Body of pancreas (tissue), 4 donors: ENCODE results near the gene ZSCAN10. TPM values are rescaled to one million over a fixed set of nuclear protein-coding genes. Genes with fewer than 3 reads are reported as not detected.

Experiments used
- ATAC-seq: fragments of 150-250 bp; one replicate; pipeline ENCODE4 v1.9.1; 2016
- DNase-seq, 4 donors: peaks; one replicate each; pipeline ENCODE4 v3.0.0-alpha.2; 2019
- H3K27ac ChIP-seq, 4 donors: fragments of 200-600 bp; sonication (generic); 1 replicate in 3 of 4; 2 replicates in 1 of 4; pipeline versions ENCODE4 v1.5.1 to v1.6.1; 2016 to 2019; ENCODE audit warnings: mild to moderate bottlenecking in 1 of 4, mixed read lengths in 1 of 4, moderate library complexity in 1 of 4
- H3K27me3 ChIP-seq, 2 donors: fragments of 200-600 bp; sonication (generic); one replicate each; pipeline ENCODE4 v1.6.0; 2016; ENCODE audit warnings: mild to moderate bottlenecking in 1 of 2
- H3K36me3 ChIP-seq, 2 donors: fragments of 200-600 bp; sonication (generic); replicated peaks in 1 of 2; 2 replicates each; pipeline ENCODE4 v1.5.1; 2016; ENCODE audit warnings: low read depth in 2 of 2; ENCODE audit not compliant: insufficient read depth in 1 of 2
- H3K4me1 ChIP-seq: fragments of 200-600 bp; sonication (generic); one replicate; pipeline ENCODE4 v1.6.0; 2016
- H3K4me3 ChIP-seq, 2 donors: fragments of 200-600 bp; sonication (generic); 1 replicate in 1 of 2; 2 replicates in 1 of 2; pipeline ENCODE4 v1.5.1; 2016 to 2019
- H3K9me3 ChIP-seq, 3 donors: fragments of 200-600 bp; sonication (generic); 1 replicate in 2 of 3; 2 replicates in 1 of 3; pipeline ENCODE4 v1.5.1; 2016
- POLR2A ChIP-seq, 3 donors: fragments of 450-650 bp; IDR thresholded peaks; one replicate each; pipeline ENCODE4 v1.6.1; 2016; ENCODE audit warnings: antibody characterized with exemption in 3 of 3, mild to moderate bottlenecking in 2 of 3
- WGBS, 2 donors: methylation state at CpG; one replicate each; pipeline ENCODE4 v1.1.5; 2017; 5-methylcytosine and 5-hydroxymethylcytosine counted together
- intact Hi-C: fragments of 100-400 bp; cut with DNase I; formaldehyde crosslinking; loops from one replicate; pipeline ENCODE4 v1.15.1; 2023
- total RNA-seq, 2 donors: library from RNA; depleted of rRNA; stranded (reverse); fragments of >200 nt; gene quantifications; one replicate each; pipeline ENCODE4 v1.1.0, GENCODE V29; 2016
- TF ChIP-seq, protein P1 (sequence below), 7 experiments: fragments of 450-650 bp in 4 of 7; fragments of 200-600 bp in 3 of 7; sonication (generic) in 3 of 7; IDR thresholded peaks; one replicate each; pipeline ENCODE4 v1.5.1; 2016 to 2019; ENCODE audit warnings: antibody characterized with exemption in 7 of 7

ZSCAN10 gene
- total RNA-seq, 2 donors from 2014 or later: not detected

DNA sequence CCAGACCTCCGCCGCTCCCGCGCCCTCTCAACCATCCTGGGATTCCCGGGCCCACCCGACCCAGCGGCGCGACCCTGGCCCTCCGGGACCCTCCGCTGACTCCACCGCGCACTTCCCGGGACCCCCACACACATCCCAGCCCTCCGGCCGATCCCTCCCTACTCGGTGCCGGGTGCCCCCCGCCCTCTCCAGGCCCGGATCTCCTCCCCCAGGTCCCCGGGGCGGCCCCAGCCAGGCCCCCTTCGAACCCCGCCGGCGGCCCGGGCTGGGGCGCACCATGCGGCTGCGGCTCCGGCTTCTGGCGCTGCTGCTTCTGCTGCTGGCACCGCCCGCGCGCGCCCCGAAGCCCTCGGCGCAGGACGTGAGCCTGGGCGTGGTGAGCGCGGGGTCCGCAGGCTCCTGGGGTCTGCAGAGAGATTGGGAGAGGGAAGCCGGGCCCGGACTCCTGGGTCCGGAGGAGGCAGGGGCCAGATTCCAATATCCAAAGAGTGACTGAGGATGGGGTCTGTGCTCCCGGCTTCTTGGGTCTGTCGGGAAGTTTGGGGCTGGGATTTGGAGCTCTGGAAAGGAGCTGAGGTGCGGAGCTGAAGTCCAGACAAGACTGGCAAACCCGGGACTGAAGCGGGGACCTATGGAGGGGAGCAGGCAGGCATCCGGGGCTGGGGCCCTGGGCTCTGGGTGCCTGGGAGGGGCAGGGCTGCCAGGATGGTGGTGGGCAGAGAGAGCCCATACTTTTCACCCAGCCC lies 52.3 kb downstream of the ZSCAN10 start:
- H3K27ac ChIP-seq: no peak overlapping the region
- peaks cover 21% of the 10 kb centered on the region for H3K4me1 ChIP-seq
- TF ChIP-seq POLR2A (IDR thresholded peaks at IDR 0.05): no peak
- TF ChIP-seq, protein P1, sequence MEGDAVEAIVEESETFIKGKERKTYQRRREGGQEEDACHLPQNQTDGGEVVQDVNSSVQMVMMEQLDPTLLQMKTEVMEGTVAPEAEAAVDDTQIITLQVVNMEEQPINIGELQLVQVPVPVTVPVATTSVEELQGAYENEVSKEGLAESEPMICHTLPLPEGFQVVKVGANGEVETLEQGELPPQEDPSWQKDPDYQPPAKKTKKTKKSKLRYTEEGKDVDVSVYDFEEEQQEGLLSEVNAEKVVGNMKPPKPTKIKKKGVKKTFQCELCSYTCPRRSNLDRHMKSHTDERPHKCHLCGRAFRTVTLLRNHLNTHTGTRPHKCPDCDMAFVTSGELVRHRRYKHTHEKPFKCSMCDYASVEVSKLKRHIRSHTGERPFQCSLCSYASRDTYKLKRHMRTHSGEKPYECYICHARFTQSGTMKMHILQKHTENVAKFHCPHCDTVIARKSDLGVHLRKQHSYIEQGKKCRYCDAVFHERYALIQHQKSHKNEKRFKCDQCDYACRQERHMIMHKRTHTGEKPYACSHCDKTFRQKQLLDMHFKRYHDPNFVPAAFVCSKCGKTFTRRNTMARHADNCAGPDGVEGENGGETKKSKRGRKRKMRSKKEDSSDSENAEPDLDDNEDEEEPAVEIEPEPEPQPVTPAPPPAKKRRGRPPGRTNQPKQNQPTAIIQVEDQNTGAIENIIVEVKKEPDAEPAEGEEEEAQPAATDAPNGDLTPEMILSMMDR (IDR thresholded peaks at IDR 0.05): no peak
- WGBS, 2 donors: 6 to 22% methylated on average over 9 to 36 of the region's 54 CpGs
- H3K27me3 ChIP-seq: peaks cover 0 to 32% of the 10 kb centered on the region in 2 donors
- no peaks in the 10 kb centered on the region for H3K36me3 ChIP-seq
- H3K9me3 ChIP-seq: no peaks in the 10 kb centered on the region
- no peak overlapping the region for H3K4me3 ChIP-seq
- intact Hi-C loops: no loop called here
- ATAC-seq (peak; percentile 15), DNase-seq (no peak)

DNA sequence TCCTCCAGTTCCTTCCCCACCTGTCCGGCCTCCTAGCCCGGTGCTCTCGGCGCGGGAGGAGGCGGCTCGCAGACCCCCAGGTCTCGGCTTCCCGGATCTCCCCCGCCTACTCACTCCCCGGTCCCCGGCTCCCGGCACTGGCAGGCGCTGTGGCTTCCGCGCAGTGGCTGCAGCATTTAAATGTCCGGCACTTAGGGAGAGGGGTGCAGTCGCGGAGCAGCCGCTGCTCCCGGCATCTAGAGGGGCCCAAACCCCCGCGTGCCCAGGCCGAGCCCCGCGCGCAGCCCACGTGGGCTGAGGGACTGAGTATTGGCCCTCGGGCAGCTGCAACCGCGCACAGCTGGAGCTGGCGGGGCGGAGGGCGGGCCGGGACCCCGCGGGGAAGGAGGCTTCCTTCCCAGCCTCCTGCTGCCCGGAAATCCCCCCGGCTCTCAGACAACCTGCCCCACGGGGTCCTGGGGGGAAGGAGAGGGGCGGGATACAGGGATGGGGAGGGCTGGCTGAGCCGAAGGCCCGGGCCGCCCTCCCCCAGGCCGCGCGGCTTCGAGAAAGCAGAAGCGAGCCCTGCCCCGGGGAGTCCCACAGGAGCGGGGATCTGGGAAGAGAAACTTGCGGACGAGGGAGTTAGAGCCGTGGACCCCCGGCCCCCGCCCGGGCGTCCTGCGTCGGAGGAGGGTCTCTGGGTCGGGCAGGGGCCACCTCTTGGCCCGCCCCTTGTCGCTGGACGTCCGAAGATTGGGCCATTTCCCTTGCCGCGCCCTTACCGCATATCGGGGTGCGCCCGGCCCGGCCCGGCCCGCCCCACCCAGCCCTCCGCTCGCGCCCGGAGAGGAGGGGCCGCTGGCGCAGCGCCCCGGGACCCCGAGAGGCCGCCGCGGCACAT lies 53.1 kb downstream of the ZSCAN10 start, which contains the start of gene MMP25:
Gene MMP25 (plus strand): TSS at position 804 of the 883 bp plus-strand sequence. CDS start 357 bp downstream, outside the sequence.
- H3K4me1 ChIP-seq: peaks cover 21% of the 10 kb centered on the region
- H3K27me3 ChIP-seq: peaks cover 0 to 32% of the 10 kb centered on the region in 2 donors
- H3K4me3 ChIP-seq: peak within 1 kb of the TSS; percentile 2 to 17
- intact Hi-C loops: no loop called here
- WGBS, 2 donors: 0 to 1% methylated on average over 1 to 69 of the region's 86 CpGs
- ATAC-seq: peak; percentile 56
- no peak within 1 kb of the TSS for H3K27ac ChIP-seq
- TF ChIP-seq, protein P1 (IDR thresholded peaks at IDR 0.05): no peak
- TF ChIP-seq POLR2A (IDR thresholded peaks at IDR 0.05): no peak
- no peaks in the 10 kb centered on the region for H3K9me3 ChIP-seq
- no peaks in the 10 kb centered on the region for H3K36me3 ChIP-seq
- DNase-seq: no peak

DNA sequence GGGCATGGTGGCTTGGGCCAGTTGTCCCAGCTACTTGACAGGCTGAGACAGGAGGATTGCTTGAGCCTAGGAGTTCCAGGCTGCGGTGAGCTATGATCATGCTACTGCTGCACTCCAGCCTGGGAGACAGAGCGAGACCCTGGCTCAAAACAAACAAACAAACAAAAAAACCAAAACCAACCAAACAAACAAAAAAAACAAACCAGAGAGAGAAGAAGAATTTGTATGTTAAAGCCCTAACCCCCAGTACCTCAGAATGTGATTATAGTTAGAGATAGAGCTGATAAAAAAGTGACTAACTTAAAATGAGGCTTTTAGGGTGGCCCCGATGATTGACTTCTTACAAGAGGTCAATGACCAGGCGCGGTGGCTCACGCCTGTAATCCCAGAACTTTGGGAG lies 54.4 kb downstream of the ZSCAN10 start:
- DNase-seq: no peak
- Histone ChIP-seq H3K4me3 (no peak overlapping the region), H3K4me1 (peaks cover 21% of the 10 kb centered on the region), H3K27me3 (peaks cover 0 to 32% of the 10 kb centered on the region in 2 donors), H3K9me3 (no peaks in the 10 kb centered on the region), H3K36me3 (no peaks in the 10 kb centered on the region), H3K27ac (no peak overlapping the region)
- no peak for TF ChIP-seq POLR2A (IDR thresholded peaks at IDR 0.05)
- TF ChIP-seq, protein P1 (IDR thresholded peaks at IDR 0.05): no peak
- 89 to 94% methylated on average over 6 of the region's 6 CpGs for WGBS, 2 donors
- no peak for ATAC-seq
- intact Hi-C loops: no loop called here

DNA sequence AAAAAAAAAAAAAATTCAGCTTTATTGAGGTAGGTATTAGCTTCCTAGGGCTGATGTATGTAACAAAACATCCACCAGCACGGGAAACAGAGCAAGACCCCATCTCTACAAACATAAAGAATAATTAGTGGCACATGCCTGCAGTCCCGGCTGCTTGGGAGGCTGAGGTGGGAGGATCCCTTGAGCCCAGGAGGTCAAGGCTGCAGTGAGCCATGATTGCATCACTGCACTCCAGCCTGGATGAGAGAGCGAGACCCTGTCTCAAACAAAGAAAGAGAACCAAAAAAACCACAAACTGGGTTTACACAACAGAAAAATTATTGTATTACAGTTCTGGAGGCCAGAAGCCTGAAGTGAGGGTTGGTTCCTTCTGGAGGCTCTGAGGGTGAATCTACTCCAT lies 56.7 kb downstream of the ZSCAN10 start:
- Histone ChIP-seq H3K27me3 (peaks cover 0 to 28% of the 10 kb centered on the region in 2 donors), H3K9me3 (no peaks in the 10 kb centered on the region), H3K4me1 (peaks cover 37% of the 10 kb centered on the region), H3K36me3 (no peaks in the 10 kb centered on the region), H3K27ac (no peak overlapping the region), H3K4me3 (no peak overlapping the region)
- ATAC-seq (no peak), DNase-seq (no peak)
- TF ChIP-seq POLR2A (IDR thresholded peaks at IDR 0.05): no peak
- TF ChIP-seq, protein P1 (IDR thresholded peaks at IDR 0.05): no peak
- 86 to 89% methylated on average over 3 of the region's 3 CpGs for WGBS, 2 donors
- intact Hi-C loops: no loop called here
